ENCODE measurements around the gene MIP. TPM values are rescaled to one million over a fixed set of nuclear protein-coding genes. Genes with fewer than 3 reads are reported as not detected.

MIP gene
- total and polyA plus RNA-seq, 2 of the 13 experiments (the other 11 are each of a cell fraction or from before 2014, with no cell fraction given), result not detected

GRCh38 chr12:56448860-56449621 is 5.4 kb downstream of the MIP start, which contains the start of gene TIMELESS (continued):
- TF ChIP-seq, protein P1, sequence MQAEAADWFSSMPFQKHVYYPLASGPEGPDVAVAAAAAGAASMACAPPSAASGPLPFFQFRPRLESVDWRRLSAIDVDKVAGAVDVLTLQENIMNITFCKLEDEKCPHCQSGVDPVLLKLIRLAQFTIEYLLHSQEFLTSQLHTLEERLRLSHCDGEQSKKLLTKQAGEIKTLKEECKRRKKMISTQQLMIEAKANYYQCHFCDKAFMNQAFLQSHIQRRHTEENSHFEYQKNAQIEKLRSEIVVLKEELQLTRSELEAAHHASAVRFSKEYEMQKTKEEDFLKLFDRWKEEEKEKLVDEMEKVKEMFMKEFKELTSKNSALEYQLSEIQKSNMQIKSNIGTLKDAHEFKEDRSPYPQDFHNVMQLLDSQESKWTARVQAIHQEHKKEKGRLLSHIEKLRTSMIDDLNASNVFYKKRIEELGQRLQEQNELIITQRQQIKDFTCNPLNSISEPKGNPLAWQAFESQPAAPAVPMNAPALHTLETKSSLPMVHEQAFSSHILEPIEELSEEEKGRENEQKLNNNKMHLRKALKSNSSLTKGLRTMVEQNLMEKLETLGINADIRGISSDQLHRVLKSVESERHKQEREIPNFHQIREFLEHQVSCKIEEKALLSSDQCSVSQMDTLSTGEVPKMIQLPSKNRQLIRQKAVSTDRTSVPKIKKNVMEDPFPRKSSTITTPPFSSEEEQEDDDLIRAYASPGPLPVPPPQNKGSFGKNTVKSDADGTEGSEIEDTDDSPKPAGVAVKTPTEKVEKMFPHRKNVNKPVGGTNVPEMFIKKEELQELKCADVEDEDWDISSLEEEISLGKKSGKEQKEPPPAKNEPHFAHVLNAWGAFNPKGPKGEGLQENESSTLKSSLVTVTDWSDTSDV (CRISPR knock-in tag; IDR thresholded peaks at IDR 0.05), result no peak
- TF ChIP-seq ZNF260 (CRISPR knock-in tag; IDR thresholded peaks at IDR 0.05; ENCODE audit: borderline replicate concordance, low read depth) (no peak), JDP2 (CRISPR knock-in tag; IDR thresholded peaks at IDR 0.05; ENCODE audit: borderline replicate concordance) (no peak; the same call in 1 of the 2 replicates), ZNF17 (CRISPR knock-in tag; IDR thresholded peaks at IDR 0.05) (no peak), ZFP41 (CRISPR knock-in tag; IDR thresholded peaks at IDR 0.05; ENCODE audit: borderline replicate concordance) (no peak), HOXA7 (CRISPR knock-in tag; IDR thresholded peaks at IDR 0.05) (no peak), PAF1 (CRISPR knock-in tag; IDR thresholded peaks at IDR 0.05) (no peak), LCORL (IDR thresholded peaks at IDR 0.05) (no peak), LCORL (CRISPR knock-in tag; IDR thresholded peaks at IDR 0.05) (peak; percentile 75), HOXD1 (CRISPR knock-in tag; IDR thresholded peaks at IDR 0.05) (no peak), NCOA5 (CRISPR knock-in tag; IDR thresholded peaks at IDR 0.05) (no peak), EP300 (IDR thresholded peaks at IDR 0.05; ENCODE audit: low read depth in 2 of 2, low read length in 2 of 2) (no peak), EP300 (CRISPR knock-in tag; IDR thresholded peaks at IDR 0.05; ENCODE audit: borderline replicate concordance) (peak; percentile 62), RFX5 (IDR thresholded peaks at IDR 0.05; ENCODE audit: low read depth, low read length) (no peak), ZSCAN25 (CRISPR knock-in tag; IDR thresholded peaks at IDR 0.05) (peak; percentile 65), NR2F6 (IDR thresholded peaks at IDR 0.05) (no peak), NR2F6 (CRISPR knock-in tag; IDR thresholded peaks at IDR 0.05) (peak; percentile 33)
- TF ChIP-seq, protein P2, sequence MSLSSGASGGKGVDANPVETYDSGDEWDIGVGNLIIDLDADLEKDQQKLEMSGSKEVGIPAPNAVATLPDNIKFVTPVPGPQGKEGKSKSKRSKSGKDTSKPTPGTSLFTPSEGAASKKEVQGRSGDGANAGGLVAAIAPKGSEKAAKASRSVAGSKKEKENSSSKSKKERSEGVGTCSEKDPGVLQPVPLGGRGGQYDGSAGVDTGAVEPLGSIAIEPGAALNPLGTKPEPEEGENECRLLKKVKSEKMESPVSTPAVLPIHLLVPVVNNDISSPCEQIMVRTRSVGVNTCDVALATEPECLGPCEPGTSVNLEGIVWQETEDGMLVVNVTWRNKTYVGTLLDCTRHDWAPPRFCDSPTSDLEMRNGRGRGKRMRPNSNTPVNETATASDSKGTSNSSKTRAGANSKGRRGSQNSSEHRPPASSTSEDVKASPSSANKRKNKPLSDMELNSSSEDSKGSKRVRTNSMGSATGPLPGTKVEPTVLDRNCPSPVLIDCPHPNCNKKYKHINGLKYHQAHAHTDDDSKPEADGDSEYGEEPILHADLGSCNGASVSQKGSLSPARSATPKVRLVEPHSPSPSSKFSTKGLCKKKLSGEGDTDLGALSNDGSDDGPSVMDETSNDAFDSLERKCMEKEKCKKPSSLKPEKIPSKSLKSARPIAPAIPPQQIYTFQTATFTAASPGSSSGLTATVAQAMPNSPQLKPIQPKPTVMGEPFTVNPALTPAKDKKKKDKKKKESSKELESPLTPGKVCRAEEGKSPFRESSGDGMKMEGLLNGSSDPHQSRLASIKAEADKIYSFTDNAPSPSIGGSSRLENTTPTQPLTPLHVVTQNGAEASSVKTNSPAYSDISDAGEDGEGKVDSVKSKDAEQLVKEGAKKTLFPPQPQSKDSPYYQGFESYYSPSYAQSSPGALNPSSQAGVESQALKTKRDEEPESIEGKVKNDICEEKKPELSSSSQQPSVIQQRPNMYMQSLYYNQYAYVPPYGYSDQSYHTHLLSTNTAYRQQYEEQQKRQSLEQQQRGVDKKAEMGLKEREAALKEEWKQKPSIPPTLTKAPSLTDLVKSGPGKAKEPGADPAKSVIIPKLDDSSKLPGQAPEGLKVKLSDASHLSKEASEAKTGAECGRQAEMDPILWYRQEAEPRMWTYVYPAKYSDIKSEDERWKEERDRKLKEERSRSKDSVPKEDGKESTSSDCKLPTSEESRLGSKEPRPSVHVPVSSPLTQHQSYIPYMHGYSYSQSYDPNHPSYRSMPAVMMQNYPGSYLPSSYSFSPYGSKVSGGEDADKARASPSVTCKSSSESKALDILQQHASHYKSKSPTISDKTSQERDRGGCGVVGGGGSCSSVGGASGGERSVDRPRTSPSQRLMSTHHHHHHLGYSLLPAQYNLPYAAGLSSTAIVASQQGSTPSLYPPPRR (CRISPR knock-in tag; IDR thresholded peaks at IDR 0.05; ENCODE audit: borderline replicate concordance), result no peak
- TF ChIP-seq, protein P3, sequence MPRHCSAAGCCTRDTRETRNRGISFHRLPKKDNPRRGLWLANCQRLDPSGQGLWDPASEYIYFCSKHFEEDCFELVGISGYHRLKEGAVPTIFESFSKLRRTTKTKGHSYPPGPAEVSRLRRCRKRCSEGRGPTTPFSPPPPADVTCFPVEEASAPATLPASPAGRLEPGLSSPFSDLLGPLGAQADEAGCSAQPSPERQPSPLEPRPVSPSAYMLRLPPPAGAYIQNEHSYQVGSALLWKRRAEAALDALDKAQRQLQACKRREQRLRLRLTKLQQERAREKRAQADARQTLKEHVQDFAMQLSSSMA (CRISPR knock-in tag; IDR thresholded peaks at IDR 0.05), result peak; percentile 57; the same call in 1 of the 2 replicates
- TF ChIP-seq, protein P4, sequence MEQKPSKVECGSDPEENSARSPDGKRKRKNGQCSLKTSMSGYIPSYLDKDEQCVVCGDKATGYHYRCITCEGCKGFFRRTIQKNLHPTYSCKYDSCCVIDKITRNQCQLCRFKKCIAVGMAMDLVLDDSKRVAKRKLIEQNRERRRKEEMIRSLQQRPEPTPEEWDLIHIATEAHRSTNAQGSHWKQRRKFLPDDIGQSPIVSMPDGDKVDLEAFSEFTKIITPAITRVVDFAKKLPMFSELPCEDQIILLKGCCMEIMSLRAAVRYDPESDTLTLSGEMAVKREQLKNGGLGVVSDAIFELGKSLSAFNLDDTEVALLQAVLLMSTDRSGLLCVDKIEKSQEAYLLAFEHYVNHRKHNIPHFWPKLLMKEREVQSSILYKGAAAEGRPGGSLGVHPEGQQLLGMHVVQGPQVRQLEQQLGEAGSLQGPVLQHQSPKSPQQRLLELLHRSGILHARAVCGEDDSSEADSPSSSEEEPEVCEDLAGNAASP (CRISPR knock-in tag; IDR thresholded peaks at IDR 0.05; ENCODE audit: borderline replicate concordance), result peak; percentile 10; the same call in 1 of the 2 replicates
- TF ChIP-seq, protein P5, sequence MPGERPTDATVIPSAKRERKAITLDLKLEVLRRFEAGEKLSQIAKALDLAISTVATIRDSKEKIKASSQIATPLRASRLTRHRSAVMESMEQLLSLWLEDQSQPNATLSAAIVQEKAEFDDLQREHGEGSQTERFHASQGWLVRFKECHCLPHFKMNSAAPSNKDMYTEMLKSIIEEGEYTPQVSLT (CRISPR knock-in tag; IDR thresholded peaks at IDR 0.05; ENCODE audit: borderline replicate concordance, low read depth), result no peak

All from HepG2 (cell line).